ENCODE measurements around the gene SLFN14.

- TF ChIP-seq ZNF24 (tag by site-specific recombination; IDR thresholded peaks at IDR 0.05) (no peak), TRIM28 (IDR thresholded peaks at IDR 0.05; ENCODE audit: borderline replicate concordance, low read length) (no peak; the same call in 1 of the 2 replicates), CTCF (tag by site-specific recombination; IDR thresholded peaks at IDR 0.05) (no peak), ZNF654 (tag by site-specific recombination; IDR thresholded peaks at IDR 0.05; ENCODE audit: low read depth) (no peak), ATF2 (tag by site-specific recombination; IDR thresholded peaks at IDR 0.05; ENCODE audit: low read depth) (no peak), ZNF677 (tag by site-specific recombination; IDR thresholded peaks at IDR 0.05) (no peak), REPIN1 (tag by site-specific recombination; IDR thresholded peaks at IDR 0.05; ENCODE audit: low read depth) (no peak), ZNF555 (tag by site-specific recombination; conservative IDR thresholded peaks at IDR 0.05) (no peak), MYNN (tag by site-specific recombination; IDR thresholded peaks at IDR 0.05; ENCODE audit: borderline replicate concordance) (no peak), KLF10 (tag by site-specific recombination; IDR thresholded peaks at IDR 0.05) (peak; percentile 60; the same call in 1 of the 2 replicates), ZNF26 (tag by site-specific recombination; IDR thresholded peaks at IDR 0.05) (no peak)
These were observed 27.7 kb upstream of the SLFN14 start for GRCh38 chr17:35588196-35588920.
